Fibroblast of skin of back (primary cell): ENCODE results near the gene OSBPL9.

Experiments used
- DNase-seq: peaks from one replicate; pipeline ENCODE4 v3.0.0-alpha.2; 2013

The OSBPL9 gene

DNA sequence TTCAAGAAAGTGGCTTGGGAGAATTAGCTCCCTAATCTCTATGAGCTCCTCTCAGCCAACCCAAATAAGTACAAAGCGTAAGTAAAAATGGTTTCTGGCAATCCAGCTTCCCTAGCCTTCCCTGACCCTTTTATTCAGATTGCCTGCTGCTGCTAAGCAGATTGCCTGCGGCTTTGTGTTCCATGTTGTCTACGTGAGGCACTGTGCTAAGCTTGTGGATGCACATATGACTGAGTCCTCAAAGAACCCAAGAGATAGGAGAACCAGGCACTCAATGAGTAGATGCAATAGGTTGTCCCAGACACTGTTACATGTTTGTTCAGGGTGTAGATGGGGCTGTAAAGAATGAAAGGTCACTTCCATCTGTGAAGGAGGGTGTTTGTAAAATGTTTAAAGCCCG, 6.3 kb upstream of the OSBPL9 start:
- no peak for DNase-seq

DNA sequence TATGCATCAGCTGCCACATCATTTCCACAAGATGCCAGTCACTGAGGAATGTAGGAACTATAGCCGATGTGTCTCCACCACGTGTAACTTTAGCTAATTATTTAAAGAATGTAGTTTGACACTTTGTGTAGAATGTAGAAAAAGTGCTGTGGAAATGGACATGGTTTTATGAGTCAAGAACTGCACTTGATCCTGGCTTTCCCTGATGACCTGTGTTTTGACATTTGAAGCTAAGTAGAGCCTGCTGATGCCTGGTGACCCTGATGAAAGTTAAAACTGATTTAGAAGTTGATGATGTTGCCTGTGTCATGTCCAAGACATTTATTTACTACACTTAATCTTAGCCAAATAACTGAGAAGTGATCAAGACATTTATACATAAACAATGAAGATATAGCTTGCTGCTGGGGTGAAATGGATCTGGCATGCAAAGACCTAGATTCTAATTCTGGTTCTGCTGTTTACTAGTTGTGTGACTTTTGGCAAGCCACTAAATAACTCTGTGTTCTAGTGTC, 4.4 kb upstream of the OSBPL9 start:
- DNase-seq, result peak; percentile 40

DNA sequence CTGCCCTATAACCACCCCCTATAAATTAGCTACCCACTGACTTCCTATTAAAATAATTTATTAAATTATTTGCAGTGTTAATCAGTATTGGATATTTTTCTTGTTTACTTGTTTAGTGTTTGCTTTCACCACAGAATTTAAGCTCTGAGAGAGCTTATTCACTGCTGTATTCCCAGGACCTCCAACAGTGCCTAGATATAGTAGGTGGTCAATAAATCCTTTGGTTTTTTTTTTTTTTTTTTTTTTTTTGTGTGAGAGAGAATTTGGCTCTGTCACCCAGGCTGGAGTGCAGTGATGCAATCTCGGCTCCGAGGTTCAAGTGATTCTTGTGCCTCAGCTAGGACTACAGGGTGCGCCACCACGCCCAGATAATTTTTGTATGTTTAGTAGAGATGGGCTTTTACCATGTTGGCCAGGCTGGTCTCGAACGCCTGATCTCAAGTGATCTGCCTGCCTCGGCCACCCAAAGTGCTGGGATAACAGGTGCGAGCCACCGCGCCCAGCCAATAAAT, 1.1 kb upstream of the OSBPL9 start:
- DNase-seq, result no peak

DNA sequence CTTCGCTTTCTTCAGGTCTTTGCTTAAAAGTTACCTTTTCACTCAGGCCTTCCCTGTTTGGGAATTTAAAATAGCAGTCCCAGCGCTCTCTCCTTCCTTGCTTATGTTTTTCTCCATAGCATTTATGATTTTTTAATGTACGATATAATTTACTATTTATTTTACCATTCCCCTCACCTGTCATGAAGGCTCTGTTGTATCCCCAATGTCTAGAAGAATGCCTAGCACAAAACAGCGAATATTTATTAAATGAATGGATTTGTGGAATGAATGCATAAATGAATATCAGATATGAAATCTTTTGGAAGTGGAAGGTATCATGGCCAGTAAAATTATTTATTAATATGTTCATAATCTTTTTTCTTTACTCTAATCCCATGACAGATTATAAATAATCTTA, 402 bp upstream of the OSBPL9 start:
- DNase-seq, result no peak

DNA sequence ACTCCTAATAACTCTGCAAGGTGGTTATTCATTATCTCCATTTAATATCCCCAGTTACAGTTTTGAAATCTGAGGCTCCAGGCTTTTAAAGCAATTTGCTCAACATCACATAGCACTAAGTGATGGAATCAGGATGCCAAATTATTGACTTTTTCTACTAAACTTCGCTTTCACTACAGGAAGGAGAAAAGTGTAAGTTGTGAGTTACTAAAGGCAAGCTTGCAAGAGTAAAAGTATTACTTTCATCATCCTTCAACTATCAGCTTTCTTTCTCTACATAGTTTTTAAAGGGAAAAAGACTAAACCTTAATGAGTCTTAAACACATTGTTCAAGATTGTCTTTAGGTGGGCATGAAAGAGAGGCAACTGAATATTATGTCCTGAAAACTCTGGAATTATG, 1.8 kb downstream of the OSBPL9 start:
- no peak for DNase-seq

DNA sequence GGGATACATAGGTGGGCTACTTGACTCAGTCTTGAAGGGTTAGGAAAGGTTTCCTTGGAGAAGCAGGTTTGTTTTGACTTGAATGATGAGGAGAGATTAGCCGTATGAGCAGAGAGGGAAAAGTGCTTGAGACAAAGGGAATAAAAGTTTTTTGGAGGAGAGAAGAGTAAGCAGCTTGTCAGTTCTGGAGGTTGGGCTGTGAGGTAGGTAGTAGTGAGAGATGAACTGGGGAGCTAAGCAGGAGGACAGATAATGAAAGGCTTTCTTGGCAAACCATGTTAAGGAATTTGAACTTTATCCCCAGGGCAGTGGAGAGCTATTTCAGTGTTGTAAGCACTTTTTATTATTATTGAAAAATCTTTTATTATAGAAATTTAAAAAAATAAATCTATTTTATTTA, 3.6 kb downstream of the OSBPL9 start:
- DNase-seq, result no peak

DNA sequence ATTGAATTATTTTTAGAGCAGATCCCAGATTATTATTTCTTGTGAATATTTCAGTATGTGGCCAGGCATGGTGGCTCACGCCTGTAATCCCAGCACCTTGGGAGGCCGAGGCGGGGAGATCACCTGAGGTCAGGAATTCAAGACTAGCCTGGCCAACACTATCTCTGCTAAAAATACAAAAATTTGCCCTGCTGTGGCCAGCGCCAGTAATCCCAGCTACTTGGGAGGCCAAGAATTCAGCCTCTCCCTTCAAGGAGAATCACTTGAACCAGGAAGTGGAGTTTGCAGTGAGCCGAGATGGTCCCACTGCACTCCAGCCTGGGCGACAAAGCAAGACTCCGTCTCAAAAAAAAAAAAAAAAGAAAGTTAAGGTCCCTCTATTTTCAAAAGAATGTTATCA, 4.3 kb downstream of the OSBPL9 start:
- no peak for DNase-seq

DNA sequence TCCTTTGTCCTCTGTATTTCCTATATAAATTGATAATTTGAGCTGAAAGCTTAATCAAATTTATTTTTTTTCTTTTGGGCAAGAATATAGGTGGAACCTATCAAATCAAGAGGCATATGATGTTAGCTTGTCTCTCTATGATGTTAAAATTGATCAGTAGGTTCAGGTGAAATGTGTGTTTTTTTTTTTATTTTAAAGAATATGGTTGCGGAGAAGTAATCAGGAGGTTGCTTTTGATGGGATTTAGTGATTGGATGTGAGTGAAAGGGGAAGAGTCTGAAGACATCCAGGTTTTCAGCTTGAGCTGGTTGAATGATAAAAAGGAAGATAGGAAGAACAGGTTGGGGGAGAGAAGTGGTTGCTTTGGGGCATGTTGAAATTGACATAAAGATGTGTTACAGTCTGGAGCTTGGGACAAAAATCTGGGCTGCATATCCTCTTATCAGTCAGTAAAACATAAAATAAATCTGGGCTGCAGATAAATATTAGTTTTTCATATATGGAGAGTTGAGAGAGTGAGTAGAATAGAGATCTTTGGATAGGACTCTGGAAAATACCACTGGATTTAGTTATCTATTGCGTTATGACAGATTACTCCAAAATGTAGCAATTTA, 5.1 kb downstream of the OSBPL9 start:
- no peak for DNase-seq

DNA sequence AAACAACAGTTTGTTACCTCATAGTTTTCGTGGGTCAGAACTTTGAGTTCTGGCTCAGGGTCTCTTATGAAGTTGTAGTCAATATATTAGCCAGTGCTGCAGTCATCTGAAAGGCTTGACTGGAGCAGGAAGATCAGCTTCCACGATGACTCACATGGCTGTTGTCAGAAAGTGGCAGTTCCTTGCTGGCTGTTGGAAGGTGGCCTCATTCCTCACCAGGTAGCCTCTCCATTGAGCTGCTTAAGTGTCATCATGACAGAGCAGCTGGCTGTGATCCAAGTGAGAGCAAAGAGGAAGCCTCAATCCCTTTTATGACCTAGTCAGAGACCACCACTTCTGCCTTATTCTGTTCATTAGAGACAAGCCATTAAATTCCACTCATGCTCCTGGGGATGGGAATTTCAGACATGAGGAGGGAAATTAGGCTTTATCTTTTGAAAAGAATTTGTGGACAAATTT, 5.6 kb downstream of the OSBPL9 start:
- DNase-seq, result peak; percentile 69

DNA sequence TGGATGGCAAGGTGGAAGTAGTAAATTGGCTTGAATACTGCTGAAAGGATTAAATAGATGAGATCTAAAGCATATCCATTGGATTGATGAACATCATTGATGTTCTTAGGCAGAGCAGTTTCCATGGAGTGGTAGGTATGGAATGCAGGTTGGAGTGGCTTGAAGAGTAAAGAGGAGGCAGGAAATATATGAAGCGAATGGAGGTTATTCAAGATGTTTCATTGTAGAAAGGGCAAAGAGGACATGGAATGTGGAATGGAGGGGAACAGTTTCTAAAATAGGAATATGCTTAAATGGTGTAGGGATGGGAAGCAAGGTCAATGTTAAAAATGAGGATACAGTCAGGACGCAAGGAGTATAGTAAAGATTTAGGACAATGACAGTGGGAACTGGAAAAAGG, 6.1 kb downstream of the OSBPL9 start:
- DNase-seq, result no peak

DNA sequence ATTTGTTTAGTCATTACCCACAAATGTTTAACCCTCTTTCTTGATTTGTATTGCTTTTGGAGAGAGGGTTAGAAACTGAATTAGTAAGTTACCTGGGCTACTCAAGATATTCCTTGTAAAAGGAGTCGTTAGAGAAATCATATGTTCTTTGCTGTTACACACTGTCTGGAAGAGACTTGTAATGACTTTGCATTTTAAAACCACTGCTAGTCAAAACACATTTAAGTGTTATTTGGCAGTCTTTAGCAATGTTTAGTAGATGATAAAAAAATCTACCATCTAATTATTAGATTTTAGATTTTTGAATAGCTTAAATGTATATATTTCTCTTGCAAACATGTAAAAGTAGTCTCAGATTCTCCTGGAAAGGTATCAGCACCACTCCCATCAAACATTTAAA, 6.6 kb downstream of the OSBPL9 start:
- no peak for DNase-seq

DNA sequence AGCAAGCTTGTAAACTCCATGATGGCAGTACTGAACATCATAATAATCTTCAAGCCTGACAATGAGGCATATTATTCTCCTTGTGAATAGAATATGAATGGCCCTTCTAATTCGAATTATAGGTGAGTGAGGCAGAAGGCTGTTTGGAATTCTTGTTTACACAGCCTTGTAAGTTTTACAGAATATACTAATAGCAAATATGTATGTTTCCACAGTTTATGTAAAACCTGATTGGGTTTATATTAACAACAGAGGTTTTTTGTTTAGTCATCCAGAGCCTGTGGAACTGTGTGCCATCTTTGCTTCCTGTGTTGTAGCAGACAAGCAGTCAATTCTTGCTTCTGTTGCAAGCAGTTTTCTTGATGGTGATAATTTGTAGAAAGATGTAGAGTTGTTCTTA, 8.0 kb downstream of the OSBPL9 start:
- no peak for DNase-seq

DNA sequence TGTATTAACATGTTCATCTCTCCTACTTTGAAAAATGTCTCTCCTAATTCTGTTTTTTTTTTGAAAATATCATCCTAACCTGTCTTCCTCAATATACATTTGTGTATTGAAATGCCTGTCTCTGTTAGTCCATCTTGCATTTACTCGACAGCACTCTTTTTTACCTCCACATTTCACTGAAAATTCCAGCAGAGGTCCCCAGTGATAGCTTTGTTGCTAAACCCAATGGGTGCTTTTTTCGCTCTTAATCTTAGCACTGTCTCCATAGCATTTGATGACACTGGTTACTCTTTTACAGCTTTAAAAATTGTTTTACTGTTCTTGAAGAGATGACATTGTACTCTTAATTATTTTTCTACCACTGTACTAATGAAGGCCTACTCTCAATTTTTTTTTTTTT, 10.8 kb downstream of the OSBPL9 start:
- DNase-seq, result peak; percentile 65

DNA sequence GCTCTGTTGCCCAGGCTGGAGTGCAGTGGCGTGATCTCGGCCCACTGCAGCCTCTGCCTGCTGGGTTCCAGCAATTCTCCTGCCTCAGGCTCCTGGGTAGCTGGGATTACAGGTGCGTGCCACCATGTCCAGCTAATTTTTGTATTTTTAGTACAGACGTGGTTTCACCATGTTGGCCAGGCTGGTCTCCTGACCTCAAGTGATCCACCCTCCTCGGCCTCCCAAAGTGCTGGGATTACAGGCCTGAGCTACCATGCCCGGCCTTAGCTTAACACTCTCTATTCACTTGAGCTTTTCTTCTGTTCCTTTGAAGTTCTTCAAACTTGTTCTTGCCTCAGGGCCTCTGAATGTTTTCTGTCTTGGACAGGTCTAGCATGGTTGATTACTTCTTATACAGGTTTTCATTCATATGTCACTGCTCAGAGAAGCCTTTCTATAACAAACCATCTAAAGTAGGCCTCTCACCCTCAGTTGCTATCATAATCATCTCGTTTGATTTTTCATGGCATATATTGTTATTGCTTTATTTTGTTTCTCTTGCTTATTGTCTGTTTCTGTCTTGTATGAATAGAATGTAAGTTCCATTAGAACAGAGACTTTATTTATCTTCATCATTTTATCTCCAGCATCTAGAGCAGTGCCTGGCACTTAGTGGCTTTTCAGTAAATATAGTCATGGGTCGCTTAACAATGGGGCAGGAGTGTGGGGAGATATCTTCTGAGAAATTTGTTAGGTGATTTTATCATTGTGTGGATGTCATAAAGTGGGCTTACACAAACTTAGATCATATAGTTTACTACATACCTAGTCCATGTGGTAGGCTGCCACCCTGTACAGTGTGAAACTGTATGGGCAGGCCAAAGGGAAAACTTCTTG, 12.1 kb downstream of the OSBPL9 start:
- DNase-seq, result no peak

DNA sequence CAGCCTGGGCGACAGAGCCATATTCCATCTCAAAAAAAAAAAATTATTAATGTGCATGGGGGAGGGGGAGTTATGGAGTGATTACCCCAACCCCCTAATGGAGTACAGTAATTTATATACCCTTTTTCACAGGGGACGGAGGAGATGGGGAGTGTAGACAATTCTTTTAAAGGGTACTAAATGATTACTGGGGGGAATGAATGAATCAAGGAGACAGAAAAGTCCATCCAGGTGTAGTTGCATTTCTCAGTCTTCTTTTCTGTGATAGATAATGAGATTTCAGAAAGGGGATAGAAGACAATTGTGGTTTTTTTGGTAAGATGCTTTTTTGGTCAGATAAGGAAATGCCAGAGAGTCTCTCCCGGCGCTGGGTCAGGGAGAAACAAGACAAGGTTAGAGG, 13.0 kb downstream of the OSBPL9 start:
- DNase-seq, result no peak

DNA sequence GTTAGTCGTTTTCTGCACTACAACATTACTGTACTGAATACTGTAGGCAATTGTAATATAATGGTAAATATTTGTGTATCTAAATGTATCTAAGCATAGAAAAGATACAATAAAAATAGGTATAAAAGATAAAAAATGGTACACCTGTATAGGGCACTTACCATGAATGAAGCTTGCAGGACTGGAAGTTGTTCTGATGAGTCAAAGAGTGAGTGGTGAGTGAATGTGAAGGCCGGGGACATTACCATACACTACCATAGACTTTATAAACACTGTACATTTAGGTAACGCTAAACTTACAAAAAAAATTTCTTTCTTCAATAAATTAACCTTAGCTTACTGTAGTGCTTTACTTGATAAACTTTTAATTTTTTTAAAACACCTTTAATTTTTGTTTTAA, 13.5 kb downstream of the OSBPL9 start:
- no peak for DNase-seq

DNA sequence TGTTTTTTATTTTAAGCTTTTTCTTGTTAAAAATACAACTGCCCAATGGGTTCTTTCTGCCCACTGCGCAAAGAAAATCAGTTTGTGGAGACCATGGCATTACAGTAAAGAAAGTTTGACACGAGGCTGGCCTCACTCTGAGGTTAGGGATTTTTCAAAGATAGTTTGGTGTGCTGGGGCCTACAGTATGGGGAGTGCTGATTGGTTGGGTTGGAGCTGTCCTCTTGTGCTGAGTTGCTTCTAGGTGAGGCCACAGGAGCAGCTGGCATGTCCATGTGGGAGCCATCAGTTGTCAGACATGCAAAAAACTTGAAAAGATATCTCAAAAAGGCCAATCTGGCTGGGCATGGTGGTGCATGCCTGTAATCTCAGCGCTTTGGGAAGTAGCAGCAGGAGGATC, 14.0 kb downstream of the OSBPL9 start:
- DNase-seq, result no peak

DNA sequence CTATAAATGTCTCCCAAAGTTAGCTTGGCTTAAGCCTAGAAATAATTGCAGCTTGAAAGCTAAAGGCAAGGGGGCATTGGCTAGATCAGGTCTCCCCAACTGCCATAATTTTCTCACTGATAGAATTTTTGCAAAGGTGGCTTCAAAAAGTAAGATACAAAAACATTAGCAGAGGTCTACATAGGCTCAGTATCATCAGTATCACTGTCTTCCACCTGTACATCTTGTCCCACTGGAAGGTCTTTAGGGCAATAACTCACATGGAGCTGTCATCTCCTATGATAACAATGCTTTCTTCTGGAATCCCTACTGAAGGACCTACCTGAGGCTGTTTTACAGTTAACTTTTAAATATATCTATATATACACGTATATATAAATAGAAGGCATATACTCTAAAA, 14.9 kb downstream of the OSBPL9 start:
- no peak for DNase-seq

DNA sequence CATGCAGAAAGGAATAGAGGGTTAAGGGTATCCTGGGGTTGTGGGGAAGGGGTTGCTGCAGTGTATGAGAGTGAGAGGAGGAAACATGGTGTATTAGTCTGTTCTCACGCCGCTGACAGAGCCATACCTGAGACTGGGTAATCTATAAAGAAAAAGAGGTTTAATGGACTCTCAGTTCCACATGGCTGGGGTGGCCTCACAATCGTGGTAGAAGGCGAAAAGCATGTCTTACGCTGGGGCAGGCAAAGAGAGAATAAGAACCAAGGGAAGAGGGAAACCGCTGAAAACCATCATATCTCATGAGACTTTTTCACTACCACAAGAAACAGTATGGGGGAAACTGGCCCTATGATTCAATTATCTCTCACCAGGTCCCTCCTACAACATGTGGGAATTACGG, 17.7 kb downstream of the OSBPL9 start:
- no peak for DNase-seq

DNA sequence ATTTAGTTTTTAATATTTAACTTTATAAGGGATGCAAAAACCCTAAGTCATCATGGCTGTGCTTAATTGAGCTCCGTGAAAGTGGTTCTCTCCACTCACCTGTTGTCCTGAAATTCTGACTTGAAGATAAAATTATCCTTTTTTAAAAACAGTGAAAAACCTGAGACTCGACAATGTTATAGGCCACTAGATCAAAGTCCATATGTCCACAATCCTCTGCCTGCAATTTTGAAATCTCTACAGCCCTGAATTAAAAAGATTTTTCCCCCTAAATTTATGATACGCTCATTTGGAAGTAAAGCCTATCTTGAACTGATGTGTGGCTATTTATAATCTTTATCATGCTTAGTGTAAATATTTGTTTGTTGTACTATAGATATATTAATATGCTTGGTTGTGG, 18.7 kb downstream of the OSBPL9 start:
- no peak for DNase-seq

DNA sequence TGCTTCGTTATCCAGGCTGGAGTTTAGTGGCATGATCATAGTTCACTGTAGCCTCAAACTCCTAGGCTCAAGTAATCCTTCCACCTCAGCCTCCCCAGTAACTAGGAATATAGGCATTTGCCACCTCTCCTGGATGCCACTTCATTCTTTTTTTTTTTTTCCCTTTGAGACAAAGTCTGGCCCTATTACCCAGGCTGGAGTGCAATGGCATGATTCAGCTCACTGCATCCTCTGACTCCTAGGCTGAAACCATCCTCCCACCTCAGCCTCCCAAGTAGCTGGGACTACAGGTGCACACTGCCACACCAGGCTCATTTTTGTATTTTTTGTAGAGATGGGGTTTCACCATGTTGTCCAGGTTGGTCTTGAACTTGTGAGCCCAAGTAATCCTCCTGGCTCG, 19.3 kb downstream of the OSBPL9 start:
- no peak for DNase-seq

DNA sequence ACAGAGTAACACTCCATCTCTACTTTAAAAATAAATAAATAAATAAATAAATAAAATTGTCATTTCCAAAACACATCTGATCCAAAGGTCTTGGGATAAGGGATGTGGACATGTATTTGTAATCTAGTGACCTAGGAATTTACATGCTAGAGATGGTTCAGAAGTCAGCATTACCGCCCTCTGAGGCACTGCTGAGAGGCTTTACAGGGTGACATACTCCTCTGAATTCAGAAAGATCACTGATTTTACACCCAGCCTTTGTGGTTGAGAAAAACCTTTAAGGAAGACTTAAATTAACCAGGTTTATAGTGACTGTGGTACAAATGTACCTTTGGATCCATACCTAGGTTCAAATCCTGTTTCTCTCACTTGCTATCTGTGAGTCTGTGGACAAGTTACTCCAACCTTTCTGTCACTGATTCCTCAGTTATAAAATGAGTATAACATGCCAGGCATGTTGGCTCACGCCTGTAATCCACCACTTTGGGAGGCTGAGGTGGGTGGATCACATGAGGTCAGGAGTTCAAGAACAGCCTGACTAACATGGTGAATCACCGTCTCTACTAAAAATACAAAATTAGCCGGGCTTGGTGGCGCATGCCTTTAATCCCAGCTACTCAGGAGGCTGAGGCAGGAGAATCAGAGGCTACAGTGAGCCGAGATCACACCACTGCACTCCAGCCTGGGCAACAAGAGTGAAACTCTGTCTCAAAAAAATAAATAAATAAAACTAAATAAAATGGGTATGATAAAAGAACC, 20.1 kb downstream of the OSBPL9 start:
- peak; percentile 94 for DNase-seq

DNA sequence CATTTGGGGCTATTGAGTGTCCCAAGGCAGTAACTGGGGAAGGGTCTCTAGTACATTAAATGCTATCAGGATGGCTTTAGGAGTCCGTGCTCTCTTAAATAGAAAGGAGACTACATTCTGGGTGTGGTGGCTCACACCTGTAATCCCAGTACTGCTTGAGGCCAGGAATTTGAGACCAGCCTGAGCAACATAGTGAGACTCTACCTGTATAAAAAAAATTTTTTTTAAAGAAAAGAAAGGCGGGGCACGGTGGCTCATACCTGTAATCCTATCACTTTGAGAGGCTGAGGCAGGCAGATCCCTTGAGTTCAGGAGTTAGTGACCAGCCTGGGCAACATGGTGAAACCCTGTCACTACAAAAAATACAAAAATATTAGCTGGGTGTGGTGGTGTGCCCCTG, 21.5 kb downstream of the OSBPL9 start:
- DNase-seq, result no peak
